ENCODE results near the gene MYO9A. TPM values are rescaled to one million over a fixed set of nuclear protein-coding genes. Genes with fewer than 3 reads are reported as not detected.

The MYO9A gene
- total and polyA plus RNA-seq, 10 of the 15 experiments (the other 5 are each of a cell fraction or from before 2014, with no cell fraction given), result 3.3 to 25.3 (median 12.2) TPM

DNA sequence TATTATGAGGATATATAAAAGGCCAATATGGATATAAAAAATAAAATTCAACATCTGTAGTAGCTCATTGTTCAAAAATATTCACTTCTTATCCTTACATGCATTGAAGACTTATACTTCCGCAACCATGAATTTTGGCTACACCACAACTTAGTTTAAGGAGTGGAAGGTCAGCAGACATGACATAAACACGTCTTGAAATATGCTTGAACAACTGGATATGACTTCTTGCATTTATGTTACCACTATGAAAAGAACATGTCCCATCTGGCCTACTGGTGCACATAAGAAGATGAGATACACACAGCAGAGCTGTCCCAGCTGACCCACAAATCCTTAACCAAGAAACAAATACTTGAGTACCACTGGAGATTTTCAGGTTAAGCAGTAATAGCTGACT lies 52.1 kb downstream of the MYO9A start (continued):
- TF ChIP-seq ZNF384 (IDR thresholded peaks at IDR 0.05; ENCODE audit: borderline replicate concordance, low read depth, low read length) (no peak), KDM1A (IDR thresholded peaks at IDR 0.05; ENCODE audit: borderline replicate concordance) (no peak), ZBED1 (IDR thresholded peaks at IDR 0.05; ENCODE audit: borderline replicate concordance) (no peak), WRNIP1 (IDR thresholded peaks at IDR 0.05; ENCODE audit: borderline replicate concordance, low read depth, low read length) (no peak), SUZ12 (IDR thresholded peaks at IDR 0.05; ENCODE audit: unreplicated experiment) (no peak), DPF2 (IDR thresholded peaks at IDR 0.05) (no peak), MYB (IDR thresholded peaks at IDR 0.05; ENCODE audit: borderline replicate concordance, low read depth, low read length) (no peak), CREB1 (IDR thresholded peaks at IDR 0.05; ENCODE audit: low read depth) (no peak), YY1 (IDR thresholded peaks at IDR 0.05; ENCODE audit: low read depth, low read length) (no peak), HDAC6 (IDR thresholded peaks at IDR 0.05; ENCODE audit: unreplicated experiment) (no peak), RB1 (IDR thresholded peaks at IDR 0.05; ENCODE audit: borderline replicate concordance) (no peak), CBX5 (IDR thresholded peaks at IDR 0.05; ENCODE audit: low read depth) (no peak)
- TF ChIP-seq, protein P1, sequence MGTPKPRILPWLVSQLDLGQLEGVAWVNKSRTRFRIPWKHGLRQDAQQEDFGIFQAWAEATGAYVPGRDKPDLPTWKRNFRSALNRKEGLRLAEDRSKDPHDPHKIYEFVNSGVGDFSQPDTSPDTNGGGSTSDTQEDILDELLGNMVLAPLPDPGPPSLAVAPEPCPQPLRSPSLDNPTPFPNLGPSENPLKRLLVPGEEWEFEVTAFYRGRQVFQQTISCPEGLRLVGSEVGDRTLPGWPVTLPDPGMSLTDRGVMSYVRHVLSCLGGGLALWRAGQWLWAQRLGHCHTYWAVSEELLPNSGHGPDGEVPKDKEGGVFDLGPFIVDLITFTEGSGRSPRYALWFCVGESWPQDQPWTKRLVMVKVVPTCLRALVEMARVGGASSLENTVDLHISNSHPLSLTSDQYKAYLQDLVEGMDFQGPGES (IDR thresholded peaks at IDR 0.05), result no peak
- TF ChIP-seq, protein P2, sequence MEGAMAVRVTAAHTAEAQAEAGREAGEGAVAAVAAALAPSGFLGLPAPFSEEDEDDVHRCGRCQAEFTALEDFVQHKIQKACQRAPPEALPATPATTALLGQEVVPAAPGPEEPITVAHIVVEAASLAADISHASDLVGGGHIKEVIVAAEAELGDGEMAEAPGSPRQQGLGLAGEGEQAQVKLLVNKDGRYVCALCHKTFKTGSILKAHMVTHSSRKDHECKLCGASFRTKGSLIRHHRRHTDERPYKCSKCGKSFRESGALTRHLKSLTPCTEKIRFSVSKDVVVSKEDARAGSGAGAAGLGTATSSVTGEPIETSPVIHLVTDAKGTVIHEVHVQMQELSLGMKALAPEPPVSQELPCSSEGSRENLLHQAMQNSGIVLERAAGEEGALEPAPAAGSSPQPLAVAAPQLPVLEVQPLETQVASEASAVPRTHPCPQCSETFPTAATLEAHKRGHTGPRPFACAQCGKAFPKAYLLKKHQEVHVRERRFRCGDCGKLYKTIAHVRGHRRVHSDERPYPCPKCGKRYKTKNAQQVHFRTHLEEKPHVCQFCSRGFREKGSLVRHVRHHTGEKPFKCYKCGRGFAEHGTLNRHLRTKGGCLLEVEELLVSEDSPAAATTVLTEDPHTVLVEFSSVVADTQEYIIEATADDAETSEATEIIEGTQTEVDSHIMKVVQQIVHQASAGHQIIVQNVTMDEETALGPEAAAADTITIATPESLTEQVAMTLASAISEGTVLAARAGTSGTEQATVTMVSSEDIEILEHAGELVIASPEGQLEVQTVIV (IDR thresholded peaks at IDR 0.05; ENCODE audit: borderline replicate concordance, partially characterized antibody), result no peak

Measured in GM12878 (cell line).